DMS53 treated with DMSO at 0.1 percent for 48 hours (cell line): Measurements from ENCODE around the gene SLC5A9.
A peak's percentile ranks its signal among the peaks of the same experiment; 100 is the strongest.
"Not testable (repeated sequence)": the region's sequence is repeated elsewhere in the genome, so short reads cannot be mapped to it uniquely, and the experiment has no call there.

Experiments
- DNase-seq: peaks from one replicate; lab custom pipeline; 2025; ENCODE audit not compliant: unreplicated experiment; lab: John Stamatoyannopoulos, UW

The SLC5A9 gene

DNA sequence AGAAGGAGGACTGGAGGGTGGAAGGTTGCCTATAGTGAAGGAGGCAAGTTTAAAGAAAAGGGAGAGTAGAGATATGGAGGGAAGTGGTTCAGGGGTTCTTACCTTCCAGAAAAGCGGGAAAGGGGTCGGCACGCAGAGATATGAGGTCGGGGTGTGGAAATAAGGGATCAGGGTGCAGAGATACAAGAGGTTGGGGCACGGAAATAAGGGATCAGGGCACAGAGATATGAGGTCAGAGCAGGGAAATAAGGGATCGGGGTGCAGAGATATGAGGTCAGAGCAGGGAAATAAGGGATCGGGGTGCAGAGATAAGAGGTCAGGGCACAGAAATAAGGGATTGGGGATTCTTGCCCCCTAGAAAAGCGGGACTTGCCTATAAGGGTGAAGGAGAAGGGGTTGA, 9.1 kb upstream of the SLC5A9 start:
- DNase-seq: not testable (repeated sequence)

DNA sequence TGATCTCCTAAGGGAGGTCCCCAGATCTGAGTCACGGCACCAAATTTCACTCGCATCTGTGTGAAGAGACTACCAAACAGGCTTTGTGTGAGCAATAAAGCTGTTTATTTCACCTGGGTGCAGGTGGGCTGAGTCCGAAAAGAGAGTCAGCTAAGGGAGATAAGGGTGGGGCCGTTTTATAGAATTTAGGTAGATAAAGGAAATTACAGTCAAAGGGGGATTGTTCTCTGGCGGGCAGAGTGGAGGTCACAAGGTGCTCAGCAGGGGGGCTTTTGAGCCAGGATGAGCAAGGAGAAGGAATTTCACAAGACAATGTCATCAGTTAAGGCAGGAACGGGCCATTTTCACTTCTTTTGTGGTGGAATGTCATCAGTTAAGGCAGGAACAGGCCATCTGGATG, 8.2 kb upstream of the SLC5A9 start:
- DNase-seq: not testable (repeated sequence)

DNA sequence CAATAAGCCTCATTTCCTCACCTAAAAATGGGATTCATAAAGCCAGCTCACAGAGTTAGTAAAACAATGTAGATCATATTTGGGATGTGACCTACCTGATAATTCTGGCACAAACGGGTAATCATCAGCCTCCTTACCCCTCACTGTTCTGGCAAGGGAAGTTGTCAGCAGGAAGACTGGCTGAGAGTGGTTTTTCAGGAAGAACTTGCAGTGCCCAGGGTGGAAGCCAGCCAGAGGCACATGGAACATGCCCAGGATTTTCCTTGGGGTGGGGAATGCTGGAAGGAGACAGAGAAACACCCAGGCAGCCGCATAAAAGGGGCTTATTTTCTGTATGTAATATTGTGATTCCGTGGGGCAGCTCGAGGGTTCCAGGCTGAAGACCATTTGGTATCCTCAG, 7.7 kb upstream of the SLC5A9 start:
- DNase-seq: no peak

DNA sequence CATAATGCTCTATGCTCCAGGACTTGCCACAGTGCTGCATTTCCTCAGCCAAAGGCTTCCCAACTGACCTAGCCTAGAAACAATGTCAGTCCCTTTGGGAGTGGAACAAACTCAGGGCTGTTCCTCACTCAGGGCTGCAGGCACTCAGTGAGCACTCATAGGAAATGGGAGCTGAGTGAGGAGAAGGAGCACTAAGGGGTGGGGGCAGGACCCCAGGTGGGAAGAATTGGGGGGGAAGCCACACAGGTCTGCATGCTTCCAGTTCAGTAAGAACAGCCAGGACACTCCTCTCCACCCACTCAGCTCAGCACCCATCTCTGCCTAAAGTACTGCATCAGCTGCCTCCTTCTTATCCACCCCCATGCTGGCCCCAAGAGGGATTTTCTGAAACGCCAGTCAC, 7.3 kb upstream of the SLC5A9 start:
- no peak for DNase-seq

DNA sequence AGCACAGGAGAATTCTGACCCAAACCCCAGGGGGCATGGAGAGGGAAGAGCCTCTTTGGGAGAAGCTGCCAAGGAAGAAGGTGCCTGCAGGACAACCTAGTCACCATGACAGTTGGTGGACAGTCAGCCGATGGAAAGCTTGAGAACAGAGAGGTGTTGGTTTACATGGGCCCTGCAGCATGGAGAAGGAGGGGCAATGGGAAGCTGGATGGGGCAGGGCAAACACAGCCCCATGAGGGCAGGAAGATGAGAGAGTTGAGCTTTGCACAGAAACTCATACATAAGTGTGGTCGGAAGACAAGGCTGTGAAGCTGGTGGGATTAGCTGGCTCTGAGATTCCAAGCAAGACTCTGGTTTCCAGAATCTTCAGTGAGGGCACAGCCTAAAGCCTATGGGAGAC, 6.6 kb upstream of the SLC5A9 start:
- DNase-seq: no peak

DNA sequence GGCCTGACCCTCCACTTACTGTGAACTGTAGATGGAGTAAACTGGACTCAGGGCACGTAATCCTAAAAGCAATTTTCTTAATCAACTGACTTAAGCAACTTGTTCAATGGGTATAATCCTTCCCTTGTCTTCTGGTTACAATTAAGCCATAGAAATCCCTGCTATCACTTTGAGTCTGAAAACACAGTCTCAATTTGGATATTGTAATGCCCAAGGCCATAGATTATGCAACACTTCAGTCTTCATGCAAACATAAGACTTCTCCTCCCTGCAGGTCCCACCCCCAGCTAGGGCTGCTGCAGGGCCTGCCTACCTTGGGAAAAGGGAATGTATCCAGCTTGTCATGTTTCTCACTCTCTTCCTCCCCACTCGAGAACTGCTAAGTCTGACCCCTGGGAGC, 6.2 kb upstream of the SLC5A9 start:
- no peak for DNase-seq

DNA sequence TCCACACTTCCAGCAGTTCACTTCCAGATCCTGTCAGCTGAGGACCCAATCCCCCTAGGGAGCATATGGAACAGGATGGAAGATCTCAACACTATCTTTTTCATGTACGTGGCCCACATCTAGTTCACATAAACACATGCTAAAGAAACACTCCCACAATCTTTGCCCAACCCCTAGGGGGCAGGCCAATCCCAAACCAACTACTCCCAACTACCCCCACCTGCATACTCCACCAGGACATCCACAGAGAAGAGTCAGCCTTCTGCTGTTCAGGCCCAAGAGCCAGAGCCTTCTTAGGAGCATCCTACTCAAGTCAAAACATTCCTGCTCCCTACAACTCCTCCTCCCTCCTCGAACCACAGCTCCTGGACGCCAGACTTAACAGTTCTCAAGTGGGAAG, 5.6 kb upstream of the SLC5A9 start:
- no peak for DNase-seq

DNA sequence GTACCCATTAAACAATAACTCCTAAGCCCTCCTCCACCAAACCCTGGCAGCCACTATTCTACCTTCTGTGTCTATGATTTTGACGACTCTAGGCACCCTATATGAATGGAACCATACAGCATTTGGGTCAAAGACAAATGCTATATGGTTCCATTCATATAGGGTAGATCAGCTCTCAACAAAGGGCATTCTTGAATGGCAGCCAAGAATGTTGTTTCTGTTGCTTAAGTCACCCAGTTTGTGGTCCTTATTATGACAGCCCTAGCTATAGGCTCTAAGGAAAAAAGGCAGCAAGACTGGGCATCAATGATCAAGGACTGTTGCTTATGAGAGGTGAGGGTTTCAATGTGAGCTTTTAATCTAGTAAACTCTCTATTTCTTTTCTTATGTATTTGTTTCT, 4.7 kb upstream of the SLC5A9 start:
- DNase-seq: no peak

DNA sequence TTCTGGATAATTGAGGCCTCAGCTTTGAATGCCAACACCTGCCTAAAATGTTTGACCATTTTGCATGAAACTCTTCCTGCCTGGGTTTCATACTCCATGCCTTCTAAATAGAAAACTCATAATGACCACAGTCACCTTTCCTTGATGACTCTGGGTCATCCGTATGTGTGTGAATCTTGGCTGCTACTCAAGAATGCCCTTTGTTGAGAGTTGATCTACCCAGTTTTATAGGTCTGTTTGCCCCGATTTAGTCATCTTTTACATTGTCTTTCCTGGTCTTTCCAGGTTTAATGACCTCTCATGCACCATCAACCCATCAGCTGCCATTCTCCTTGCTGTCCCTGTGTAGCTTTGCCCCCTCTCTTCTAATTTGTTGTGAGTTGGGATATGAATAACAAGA, 2.7 kb upstream of the SLC5A9 start:
- DNase-seq: no peak

DNA sequence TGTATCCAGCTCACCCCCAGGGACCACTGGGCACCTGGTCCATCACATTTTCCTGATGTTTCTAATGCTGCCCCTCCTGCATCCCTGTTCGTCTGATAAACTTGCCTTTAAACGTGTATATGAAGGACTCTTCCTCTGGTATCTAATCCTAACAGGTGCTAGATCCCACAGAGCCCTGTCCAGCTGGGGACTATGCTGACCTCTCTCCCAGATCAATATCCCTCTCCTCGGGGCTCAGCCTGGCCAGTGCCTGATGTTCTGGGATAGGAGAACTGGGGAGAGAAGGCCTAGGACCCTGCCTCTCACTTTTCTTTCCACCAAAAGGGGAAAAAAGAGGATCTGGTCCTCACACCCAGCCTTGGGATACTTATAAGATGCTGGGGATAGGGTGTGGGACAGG, 1.4 kb upstream of the SLC5A9 start:
- DNase-seq: no peak

DNA sequence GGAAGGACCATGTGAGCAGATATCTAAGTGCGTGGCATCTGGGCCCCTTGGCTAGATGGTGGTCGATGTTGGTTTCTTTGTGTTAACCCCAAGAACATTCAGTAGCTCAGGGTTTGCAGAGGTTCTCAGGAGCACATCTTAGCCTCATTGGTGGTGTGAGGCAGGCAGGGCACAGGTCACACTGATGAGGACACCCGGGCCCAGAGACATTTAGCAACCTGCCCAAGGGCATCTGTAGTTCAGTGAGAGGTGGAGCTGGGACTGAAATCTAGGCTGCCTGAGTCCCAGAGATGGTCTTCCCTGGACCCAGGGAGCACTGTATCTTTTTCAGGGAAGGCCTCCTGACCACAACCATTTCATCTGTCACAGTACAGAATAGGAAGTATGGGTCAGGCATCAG, 859 bp upstream of the SLC5A9 start:
- no peak for DNase-seq

DNA sequence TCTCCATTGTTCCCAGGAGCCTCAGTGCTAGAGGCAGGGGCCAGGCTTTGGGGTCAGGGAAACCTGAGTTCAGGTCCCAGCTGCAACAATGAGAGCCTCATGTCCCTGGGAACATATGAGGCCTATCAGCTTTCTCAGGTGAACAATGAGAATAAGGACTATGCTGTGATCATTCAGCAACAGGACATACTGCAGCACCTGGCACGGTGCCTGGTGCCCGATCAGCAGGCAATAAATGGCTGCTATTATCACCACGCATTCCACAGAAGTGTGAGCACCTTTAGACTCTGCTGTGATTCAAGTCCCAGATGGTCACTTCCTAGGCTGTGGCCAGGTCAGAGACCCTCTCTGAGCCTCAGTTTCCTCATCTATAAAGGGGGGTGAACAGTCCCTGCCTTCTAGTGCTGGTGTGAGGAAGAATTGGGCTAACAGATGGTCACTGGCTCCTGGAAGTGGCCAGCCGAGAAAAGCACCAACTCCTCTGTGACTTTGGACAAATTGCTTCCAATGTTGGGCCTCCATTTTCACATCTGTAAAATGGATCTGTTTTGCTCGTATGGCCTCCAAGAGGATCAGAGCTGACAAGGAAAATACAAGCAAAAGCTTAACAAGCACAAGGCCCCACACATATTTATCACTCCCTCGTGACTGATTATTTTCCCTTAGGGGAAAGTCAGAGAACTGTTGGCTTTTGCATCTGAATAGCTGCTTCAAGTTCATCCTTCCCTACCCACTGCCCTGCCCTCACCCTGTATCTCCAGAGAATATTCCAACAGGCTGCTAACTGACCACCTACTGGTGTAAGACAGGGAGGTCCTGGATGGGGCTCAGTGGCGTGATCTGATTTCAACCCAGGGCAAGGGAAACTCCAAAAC, 1.1 kb downstream of the SLC5A9 start:
- no peak for DNase-seq

DNA sequence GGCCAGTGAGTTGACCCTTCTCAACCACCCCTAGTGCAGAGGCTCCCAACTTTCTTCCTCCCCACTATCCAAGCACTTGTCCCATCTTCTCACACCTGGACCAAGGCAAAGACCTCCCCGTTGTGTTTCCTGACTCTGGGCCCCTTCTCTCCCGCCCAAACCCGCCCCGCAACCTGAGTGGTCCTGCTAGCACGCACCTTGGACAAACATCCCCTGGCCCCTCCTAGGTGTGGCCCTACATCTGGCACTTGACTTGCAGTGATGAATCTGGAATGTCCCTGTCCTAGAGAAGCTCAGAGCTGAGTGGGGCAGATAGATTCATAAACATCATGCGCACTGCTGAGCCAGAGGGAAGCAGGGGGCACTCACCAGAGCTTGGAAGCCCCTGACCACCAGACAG, 2.3 kb downstream of the SLC5A9 start:
- DNase-seq: no peak

DNA sequence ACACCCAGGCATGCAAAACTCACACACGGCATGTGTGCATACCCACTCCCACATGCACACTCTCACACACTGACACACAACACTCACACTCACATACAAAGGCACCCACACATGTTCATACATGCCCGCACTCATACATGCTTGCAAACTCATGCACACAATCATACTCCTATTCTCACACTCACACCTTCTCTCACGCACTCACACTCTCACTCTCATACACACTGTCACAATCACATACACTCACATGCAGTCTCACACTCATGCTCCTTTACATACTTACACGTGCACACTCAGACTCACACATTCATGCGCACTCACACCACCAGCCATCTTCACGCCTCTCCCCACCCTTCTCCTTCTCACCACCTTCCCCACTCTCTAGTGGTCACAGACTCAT, 3.1 kb downstream of the SLC5A9 start:
- no peak for DNase-seq

DNA sequence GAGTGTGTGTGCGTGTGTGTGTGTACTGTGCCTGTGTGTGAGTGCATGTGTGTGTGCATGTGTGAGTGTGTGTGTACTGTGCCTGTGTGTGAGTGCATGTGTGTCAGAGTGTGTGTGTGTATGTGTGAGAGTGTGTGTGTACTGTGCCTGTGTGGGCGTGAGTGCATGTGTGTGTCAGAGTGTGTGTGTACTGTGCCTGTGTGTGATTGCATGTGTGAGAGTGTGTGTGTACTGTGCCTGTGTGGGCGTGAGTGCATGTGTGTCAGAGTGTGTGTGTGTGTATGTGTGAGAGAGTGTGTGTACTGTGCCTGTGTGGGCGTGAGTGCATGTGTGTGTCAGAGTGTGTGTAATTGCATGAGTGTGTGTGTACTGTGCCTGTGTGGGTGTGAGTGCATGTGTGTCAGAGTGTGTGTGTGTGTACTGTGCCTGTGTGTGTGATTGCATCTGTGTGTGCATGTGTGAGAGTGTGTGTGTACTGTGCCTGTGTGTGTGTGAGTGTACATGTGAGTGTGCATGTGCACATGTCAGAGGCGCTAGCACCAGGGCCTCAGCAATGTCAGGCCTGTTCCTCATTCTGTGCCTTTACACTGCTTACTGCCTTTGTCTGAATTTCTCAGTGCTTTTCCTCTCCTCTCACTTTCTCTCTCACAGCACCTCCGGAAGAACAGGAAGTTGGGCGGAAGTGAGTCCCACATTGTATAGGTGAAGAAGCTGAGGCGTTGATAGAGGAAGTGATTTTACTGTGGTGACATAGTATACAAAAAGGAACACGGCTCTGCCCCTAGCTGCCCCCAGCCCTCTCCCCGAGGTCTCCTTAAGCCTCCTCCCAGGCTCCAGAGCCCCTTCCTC, 4.9 kb downstream of the SLC5A9 start:
- DNase-seq: no peak

DNA sequence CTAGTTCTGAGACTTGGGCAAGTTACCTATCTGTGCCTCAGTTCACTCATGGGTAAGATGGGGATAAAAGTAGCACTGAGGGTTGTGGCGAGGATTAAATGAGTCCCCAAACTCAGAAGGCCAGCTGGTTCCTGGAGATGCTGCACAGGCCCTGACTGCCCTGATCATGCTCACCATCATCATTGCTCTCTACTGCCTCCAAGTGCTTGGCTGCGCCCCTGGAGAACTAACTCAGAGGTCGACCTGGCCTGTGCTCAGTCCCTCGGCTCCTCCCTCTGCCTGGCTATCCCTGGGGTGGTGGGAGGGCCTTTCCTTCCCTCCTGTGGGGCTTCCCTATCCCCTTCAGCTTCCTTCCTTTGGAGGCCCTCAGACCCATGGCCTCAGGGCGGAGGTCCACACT, 5.6 kb downstream of the SLC5A9 start:
- DNase-seq: peak; percentile 7

DNA sequence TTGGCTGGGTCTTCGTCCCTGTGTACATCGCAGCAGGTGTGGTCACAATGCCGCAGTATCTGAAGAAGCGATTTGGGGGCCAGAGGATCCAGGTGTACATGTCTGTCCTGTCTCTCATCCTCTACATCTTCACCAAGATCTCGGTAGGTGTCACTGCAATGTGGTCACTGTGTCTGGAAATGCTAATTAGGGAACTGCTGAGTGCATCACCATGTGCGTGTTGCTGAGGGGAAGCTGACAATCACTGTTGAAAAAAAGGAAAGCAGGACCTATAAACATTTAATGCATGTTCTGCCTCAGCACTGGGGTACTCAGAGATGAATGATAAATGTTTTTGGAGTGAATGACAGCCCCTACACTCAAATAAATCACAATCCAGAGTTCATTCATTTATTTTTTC, 6.8 kb downstream of the SLC5A9 start:
- DNase-seq: no peak

DNA sequence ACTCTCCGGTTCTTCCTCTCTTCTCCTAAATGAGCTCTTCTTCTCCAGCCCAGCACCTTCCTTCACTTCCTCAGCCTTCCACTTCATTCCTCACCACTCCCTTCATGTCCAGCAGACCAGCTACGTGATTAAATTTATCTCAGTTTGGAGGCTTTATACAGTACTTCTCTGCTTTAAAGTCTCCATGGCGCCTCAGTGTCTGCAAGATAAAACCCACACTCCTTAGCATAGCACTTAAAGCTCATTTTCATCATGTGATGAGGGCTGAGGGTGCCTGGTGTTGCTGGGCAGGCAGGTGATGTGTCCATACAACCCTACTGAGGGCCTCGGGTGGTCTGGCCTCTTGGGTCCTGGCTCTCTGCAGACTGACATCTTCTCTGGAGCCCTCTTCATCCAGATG, 7.7 kb downstream of the SLC5A9 start:
- no peak for DNase-seq

DNA sequence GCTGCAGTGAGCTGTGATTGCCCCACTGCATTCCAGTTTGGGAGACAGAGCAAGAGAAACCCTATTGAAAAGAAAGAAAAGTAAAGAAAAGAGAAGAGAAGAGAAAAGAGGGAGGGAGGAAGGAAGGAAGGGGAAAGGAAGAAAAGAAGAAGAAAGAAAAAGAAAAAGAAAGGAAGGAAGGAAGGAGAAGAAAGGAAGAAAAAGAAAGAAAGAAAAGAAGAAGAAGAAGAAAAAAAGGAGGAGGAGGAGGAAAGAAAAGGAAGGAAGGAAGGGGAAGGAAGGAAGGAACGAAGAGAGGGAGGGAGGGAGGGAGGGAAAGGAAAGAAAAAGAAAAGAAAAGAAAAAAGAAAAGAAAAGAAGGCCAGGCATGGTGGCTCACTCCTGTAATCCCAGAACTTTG, 10.2 kb downstream of the SLC5A9 start:
- no peak for DNase-seq

DNA sequence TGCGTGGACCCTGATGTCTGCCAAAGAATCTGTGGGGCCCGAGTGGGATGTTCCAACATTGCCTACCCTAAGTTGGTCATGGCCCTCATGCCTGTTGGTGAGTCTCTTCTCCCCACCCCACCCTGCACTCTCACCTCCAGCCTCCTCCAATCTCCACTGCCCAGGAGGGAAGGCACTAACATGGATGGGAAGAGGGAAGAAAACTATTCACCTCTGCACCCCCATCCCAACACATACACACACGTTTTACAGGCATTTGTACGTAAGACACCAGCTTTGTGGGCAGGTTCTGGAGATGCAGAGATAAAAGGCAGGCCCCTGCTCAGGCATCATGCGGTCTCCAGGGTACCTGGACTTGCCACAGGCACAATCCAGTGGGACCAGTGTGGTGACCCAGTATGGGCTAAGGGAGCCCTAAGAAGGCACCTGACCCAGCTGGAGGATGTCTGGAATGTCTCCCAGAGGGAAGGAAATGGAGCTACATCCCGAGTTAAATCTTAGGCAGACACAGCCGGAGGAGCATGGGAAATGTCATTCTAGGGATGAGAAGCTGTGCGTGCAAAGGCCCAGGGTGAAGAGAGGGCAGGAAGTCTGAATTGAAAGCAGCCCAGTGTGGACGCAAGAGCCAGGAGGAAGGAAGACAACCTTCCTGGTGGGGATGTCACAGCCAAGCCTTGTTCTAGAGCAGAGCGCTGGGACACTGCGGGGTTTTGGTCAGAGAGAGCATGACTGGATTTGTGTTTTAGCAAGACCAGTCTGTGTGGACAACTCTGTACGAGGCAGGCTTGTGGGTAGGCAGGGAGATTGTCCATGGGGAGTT, 11.4 kb downstream of the SLC5A9 start:
- no peak for DNase-seq

DNA sequence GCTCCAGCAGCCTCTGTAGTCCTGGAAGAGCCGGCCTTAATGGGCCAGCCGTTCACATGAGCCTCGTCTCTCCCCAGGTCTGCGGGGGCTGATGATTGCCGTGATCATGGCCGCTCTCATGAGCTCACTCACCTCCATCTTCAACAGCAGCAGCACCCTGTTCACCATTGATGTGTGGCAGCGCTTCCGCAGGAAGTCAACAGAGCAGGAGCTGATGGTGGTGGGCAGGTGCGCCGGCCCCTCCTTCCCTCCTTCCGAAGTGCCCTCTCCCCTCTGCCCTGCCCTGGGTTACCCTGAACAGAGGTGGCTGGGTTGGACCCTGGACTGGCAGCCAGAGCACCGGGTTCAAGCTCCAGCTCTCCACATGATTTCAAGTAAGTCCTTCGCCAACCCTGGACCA, 13.1 kb downstream of the SLC5A9 start:
- no peak for DNase-seq
